Measurements from ENCODE around the gene KCNJ6.

Gene KCNJ6

GRCh38 chr21:37711836-37712568 lies 204.3 kb downstream of the KCNJ6 start:
- DNase-seq: peak; percentile 10

DNA sequence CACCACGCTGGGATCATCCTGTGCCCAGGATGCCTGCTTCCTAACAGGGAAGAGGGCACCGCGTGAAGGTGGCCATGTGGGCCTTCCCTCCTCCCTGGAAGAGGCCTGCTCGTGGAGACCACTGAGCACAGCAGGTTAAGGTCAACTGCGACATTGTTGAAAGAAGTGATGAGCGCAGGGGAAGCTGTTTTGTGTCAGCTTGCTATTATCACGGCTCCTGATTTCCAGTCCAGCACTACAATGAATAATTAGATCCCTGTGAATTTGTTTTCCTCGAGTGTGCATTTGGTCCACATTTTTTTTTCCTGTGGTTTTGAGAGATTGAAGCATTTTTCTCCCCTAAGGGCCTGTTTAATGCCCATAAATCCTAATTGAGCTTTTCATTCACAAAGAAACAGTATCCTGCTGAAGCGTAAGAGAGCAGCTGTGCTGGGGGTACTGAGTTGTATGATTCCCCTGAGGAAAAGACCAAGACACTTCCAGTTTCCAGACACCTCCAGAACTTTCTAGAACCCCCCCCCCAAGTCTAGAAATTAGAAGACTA lies 204.9 kb downstream of the KCNJ6 start:
- peak; percentile 34 for DNase-seq

DNA sequence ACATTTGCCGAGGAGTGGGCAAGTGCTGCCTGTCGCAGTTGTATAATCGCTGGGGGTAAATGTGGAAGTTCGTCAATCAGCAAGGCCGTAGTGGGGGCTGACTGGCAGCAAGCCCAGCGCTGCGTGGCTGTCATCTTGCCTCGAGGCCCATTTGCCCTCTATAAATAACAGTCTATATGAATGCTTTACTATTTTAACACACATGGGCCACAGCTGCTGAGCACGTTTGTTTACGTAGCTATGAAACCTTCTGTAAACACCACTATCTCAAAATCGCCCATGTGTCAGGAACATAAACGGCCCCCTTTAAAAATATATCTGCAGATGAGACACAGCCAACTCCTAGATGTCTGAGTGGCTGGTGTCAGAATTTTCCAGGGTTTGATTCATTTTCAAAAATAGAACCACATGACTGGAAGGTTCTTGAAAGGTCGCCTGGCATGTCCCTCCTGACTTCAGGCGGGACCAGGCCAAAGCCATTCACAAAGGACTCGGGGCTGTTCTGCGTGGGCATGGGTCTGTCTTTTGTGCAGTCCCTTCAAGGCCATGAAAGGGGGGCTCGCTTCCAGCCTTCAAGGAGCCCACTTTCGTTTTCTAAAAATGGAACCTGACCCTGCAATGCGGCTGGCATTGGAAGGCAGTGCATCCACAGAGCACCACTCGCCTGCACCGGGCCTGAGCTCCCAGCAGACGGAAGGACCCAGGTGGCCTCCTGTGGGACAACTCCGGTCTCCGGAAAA lies 205.5 kb downstream of the KCNJ6 start:
- peak; percentile 1 for DNase-seq

- DNase-seq: no peak
Observed at GRCh38 chr21:37704751-37705150, 211.5 kb downstream of the KCNJ6 start.

GRCh38 chr21:37702241-37702640 lies 214.0 kb downstream of the KCNJ6 start:
- DNase-seq: no peak

DNA sequence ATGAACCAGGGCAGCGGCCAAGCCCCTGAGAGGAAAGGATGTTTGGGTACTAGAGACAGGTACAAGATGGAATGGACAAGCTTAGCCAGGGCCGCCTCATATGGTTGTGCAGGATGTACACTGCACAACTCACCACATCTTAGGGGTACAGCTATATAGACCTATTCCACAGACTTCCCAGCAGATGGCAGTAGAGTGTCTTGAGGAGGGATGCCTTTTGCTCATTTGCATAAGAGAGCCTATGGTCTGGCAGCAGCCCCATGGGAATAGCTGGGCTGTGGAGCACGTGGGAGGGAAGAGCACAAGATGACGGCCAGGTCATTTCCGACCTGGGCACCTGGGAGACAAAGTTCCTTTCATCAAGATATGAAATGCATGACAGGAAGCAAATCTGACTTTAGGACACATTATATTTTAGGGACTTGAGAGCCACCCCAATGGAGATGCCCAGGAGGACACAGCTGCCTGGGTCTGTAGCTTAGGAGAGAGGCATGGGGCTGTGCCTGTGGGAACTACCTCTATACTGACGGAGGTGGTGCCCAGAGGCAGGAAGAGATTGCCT lies 215.5 kb downstream of the KCNJ6 start:
- peak; percentile 52 for DNase-seq

DNA sequence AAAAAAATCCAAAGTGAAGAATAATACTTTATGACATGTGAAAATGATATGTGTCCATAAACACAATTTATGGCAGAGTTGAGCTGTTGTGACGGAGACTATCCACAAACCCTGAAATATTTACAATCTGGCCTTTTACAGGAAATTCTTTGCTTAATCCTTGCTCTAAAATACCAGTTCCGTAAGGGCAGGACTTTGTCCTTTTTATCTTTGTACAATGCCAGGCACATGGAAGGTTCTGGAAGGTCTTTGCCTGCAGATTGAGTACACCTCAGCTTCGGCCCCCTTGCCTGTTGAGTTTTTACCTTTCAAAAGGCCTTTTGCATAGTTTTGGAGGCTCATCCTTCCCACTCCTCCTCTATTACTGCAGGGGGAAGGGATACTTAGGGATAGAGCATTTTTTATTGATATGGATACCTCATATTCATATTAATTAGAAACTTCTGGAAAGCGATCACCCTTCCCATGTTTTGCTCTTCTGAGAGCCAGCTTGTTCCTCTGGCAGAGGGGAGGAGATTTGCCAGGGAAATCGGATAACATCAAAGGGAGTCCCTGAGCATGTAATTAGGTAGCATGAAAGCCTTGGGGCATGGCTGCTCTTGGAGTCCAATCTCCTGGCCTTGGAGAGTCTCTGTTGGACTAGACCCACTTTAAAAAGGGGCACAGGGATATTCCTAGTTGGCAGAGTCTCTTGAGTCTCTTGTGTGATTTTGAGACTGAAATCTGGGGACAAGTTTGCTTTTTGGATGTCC lies 217.1 kb downstream of the KCNJ6 start:
- DNase-seq: no peak

DNA sequence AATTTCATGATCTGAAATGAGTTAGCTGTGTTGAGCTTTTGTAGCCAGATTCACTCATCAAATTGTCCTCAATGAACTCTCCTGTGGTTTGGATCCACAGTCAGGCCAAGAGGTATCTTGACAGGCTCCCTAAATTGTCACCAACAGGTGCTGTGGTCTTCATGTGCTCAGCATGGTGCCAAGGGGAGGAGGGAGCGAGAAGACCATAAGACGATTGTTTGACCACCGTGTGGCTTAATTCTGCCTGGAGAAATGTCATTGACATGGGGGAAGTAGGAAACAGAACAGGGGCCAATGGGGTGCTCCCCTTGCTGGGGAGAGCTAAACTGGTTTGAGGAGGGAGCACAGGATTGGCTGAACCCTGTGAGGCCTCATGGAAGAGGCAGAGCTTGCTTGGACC lies 219.3 kb downstream of the KCNJ6 start:
- no peak for DNase-seq

GRCh38 chr21:37695111-37695510 lies 221.1 kb downstream of the KCNJ6 start:
- no peak for DNase-seq

GRCh38 chr21:37688952-37689659 lies 227.2 kb downstream of the KCNJ6 start:
- no peak for DNase-seq

- no peak for DNase-seq
Observed at GRCh38 chr21:37686991-37687810, 229.1 kb downstream of the KCNJ6 start.

- DNase-seq: no peak
Observed at GRCh38 chr21:37684547-37684946, 231.7 kb downstream of the KCNJ6 start.

- no peak for DNase-seq
Observed at GRCh38 chr21:37684115-37684493, 232.2 kb downstream of the KCNJ6 start.

GRCh38 chr21:37683396-37684114 lies 232.7 kb downstream of the KCNJ6 start:
- DNase-seq: no peak

DNA sequence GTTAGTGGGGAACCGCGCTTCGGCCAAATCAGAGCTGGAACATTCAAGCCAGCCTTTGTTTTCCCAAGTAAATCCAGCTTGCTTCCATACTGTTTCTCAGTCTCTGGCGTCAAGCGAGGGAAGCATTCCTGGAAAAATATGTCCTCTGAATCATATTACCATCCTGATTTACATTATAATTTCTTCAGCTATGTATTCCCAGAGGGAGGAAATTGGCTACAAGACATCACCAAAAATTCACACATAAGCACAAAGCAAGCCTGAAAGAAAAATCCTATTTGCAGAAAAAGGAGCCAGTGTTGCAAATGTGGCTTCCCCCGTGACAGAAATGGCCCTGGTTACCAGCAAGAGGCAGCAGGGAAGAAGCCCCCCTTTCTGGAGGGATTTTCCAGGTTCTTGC lies 233.3 kb downstream of the KCNJ6 start:
- DNase-seq: no peak

GRCh38 chr21:37677006-37677405 lies 239.3 kb downstream of the KCNJ6 start:
- DNase-seq: no peak

GRCh38 chr21:37675202-37675801 lies 241.0 kb downstream of the KCNJ6 start:
- no peak for DNase-seq

DNA sequence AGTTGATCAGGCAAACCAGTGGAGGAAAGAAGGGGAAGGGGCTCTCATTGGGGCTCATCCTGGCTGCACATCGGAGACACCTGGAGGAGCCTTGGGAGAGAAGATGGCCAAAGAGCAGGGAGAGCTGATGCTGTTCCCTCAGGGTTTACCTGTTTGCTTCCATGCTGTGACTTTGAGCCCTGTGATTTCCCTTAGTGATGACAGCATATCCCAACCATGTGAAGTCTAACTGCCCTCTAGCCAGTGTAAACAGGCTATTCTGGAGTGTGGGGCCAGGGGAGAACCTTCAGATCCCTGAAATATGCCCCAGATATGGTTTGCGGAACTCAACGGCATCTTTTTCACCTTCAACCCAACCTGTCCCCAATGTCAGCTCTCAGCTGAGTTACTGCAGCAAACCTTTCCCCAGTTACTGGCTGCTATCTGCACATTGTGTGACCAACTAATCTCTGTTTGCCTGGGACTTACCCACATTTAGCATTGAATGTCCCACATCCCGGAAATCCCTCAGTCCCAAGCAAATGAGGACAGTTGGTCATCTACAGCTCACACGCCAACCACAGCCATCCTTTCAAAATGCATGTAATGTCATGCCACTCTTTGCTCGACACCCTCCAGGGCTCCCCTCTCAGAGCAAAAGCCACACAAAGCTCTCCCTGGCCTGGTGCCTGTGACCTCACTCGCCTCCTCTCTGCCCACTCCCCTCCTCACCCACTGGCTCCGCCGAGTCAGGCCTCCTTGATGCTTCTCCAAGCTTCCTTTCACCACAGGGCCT lies 242.3 kb downstream of the KCNJ6 start:
- no peak for DNase-seq

DNA sequence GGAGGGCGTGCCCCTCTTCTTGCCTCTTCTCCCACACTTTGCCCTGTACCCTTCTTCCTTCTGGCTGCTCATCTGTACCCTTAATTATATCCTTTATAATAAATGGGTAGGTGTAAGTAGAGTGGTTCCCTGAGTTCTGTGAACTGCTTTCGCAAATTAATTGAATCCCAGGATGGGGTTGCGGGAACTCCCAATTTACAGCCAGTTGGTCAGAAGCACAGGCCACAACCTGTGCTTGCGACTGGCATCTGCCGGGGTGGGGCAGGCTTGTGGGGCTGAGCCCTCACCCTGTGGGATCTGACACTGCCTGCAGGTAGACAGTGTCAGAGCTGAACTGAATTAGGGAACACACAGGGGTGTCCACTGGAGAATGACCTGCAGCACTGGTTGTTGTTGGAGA lies 244.9 kb downstream of the KCNJ6 start:
- DNase-seq: no peak

DNA sequence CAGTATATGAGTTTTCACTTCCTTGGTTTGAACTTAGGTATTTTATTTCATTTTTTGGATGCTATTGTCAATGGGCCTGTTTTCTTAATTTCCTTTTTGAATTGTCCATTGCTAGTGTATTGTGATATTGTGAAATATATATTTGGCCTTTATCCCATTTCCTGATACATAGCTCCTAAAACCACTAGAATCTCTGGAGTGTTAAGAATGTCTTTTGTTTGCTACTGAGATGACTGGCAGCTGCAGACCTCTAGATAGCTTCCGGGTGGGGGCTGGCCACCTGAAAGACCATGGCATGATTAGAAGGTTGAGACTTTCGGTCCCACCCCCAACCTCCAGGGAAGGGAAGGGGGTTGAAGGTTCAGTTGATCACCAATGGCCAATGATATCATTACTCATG lies 245.4 kb downstream of the KCNJ6 start:
- no peak for DNase-seq

Data from NCI-H146 (cell line).